GM12878 (cell line): Measurements from ENCODE around the gene PCDHGC3. TPM values are rescaled to one million over a fixed set of nuclear protein-coding genes. Genes with fewer than 3 reads are reported as not detected.

Source experiments
- BCL11A ChIP-seq: IDR thresholded peaks from 2 replicates; pipeline ENCODE4 v1.6.1; 2011; ENCODE audit warnings: low read depth, low read length
- CBX5 ChIP-seq: sonication (generic); IDR thresholded peaks from 2 replicates; pipeline ENCODE4 v1.6.1; 2016; ENCODE audit warnings: low read depth, moderate library complexity, mild to moderate bottlenecking, inconsistent platforms
- HDAC2 ChIP-seq: fragments of 200-600 bp; sonication (generic); IDR thresholded peaks from 2 replicates; pipeline ENCODE4 v1.6.1; 2017
- NRF1 ChIP-seq: conservative IDR thresholded peaks from 2 replicates; pipeline ENCODE4 v1.6.1; 2011; ENCODE audit warnings: mild to moderate bottlenecking, low read depth, low read length, improper control_type of control experiment
- RAD51 ChIP-seq: fragments of 450-650 bp; IDR thresholded peaks from 2 replicates; pipeline ENCODE4 v1.6.1; 2016; ENCODE audit warnings: moderate library complexity, mild to moderate bottlenecking, inconsistent platforms
- RFX5 ChIP-seq: IDR thresholded peaks from 2 replicates; pipeline ENCODE4 v1.6.1; 2011; ENCODE audit warnings: low read depth, low read length, improper control_type of control experiment
- TCF3 ChIP-seq: IDR thresholded peaks from 2 replicates; pipeline ENCODE4 v1.6.1; 2012; ENCODE audit warnings: low read depth, mild to moderate bottlenecking, low read length, borderline replicate concordance; ENCODE audit not compliant: insufficient read depth
- ZBTB4 ChIP-seq: fragments of 450-650 bp; formaldehyde crosslinking; IDR thresholded peaks from 2 replicates; pipeline ENCODE4 v1.4.0; 2022; ENCODE audit warnings: mild to moderate bottlenecking, moderate library complexity
- ZNF592 ChIP-seq: fragments of 450-650 bp; IDR thresholded peaks from 2 replicates; pipeline ENCODE4 v1.6.1; 2017; ENCODE audit warnings: mild to moderate bottlenecking, moderate library complexity
- polyA plus RNA-seq, 11 experiments: library from polyadenylated mRNA; depleted of rRNA in 4 of 11; unstranded in 6 of 11; stranded (reverse) in 5 of 11; fragments of >200 nt; fragmentation: Nextera tagmentation in 4 of 11; fragmentation: Illumina TruSeq in 1 of 11; extraction: Ambion mirVana in 4 of 11; extraction: Trizol in 1 of 11; gene quantifications; 1 replicate in 1 of 11; 2 replicates in 10 of 11; pipeline versions ENCODE4 v1.2.1 to v1.2.3, GENCODE V29; 2011 to 2016; ENCODE audit warnings: inconsistent platforms in 2 of 11, missing spikeins in 2 of 11, low read depth in 1 of 11
- total RNA-seq, 4 experiments: library from RNA; depleted of rRNA in 3 of 4; stranded (reverse); fragments of >200 nt in 3 of 4; fragmentation: Illumina TruSeq in 1 of 4; extraction: Trizol in 1 of 4; gene quantifications; 2 replicates each; pipeline versions ENCODE4 v1.2.1 to v1.2.3, GENCODE V29; 2013 to 2021
- TF ChIP-seq, protein P1 (sequence below): IDR thresholded peaks from 2 replicates; pipeline ENCODE4 v1.6.1; 2012; ENCODE audit warnings: low read length, inconsistent platforms

Gene PCDHGC3
- total and polyA plus RNA-seq, 10 of the 15 experiments (the other 5 are each of a cell fraction or from before 2014, with no cell fraction given) = 0.53 to 22.1 (median 12.0) TPM

GRCh38 chr5:141517312-141517711 is 41.5 kb downstream of the PCDHGC3 start (continued):
- TF ChIP-seq BCL11A (no peak), CBX5 (no peak), NRF1 (no peak), ZNF592 (no peak), RFX5 (no peak), ZBTB4 (CRISPR knock-in tag) (no peak), RAD51 (no peak), TCF3 (no peak), HDAC2 (no peak)
- TF ChIP-seq, protein P1, sequence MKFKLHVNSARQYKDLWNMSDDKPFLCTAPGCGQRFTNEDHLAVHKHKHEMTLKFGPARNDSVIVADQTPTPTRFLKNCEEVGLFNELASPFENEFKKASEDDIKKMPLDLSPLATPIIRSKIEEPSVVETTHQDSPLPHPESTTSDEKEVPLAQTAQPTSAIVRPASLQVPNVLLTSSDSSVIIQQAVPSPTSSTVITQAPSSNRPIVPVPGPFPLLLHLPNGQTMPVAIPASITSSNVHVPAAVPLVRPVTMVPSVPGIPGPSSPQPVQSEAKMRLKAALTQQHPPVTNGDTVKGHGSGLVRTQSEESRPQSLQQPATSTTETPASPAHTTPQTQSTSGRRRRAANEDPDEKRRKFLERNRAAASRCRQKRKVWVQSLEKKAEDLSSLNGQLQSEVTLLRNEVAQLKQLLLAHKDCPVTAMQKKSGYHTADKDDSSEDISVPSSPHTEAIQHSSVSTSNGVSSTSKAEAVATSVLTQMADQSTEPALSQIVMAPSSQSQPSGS = no peak
